ENCODE data around the gene SLC23A1.
A peak's percentile ranks its signal among the peaks of the same experiment; 100 is the strongest.

The SLC23A1 gene

DNA sequence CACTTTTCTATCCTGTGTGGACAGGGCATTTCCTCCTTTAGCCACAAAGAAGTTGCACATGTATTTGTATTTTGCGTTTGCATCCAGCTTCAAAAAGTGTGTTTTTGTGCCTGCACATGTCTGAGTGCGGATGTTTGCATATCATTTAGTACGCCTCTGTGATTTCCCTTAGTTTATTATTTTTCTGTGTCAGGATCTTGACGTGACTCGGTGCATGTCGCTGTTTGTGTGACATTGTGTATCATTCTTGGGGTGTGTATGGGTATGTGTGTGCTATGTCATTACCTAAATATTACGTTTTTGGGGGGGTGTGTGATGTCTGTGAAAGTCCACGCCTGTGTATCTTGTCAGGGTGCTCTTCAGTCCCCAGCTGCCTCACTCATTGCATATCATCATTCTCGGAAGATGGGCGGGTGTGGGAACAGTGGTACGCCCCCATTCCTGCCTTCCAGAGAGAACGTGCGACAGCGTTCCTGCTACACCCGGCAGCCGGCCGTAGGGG lies 41.9 kb downstream of the SLC23A1 start:
- ChIA-PET CTCF (interaction anchor here (1.0 to 1.6 kb wide), 10 partner anchors 10 to 810 kb away, joined by 3 to 7 read pairs (median 4); no protein-coding TSS in a partner anchor), POLR2A (interaction anchor here (0.5 to 3.3 kb wide), 18 partner anchors 9 to 765 kb away, joined by 3 to 62 read pairs (median 5); partner anchors contain the start of genes HSPA9 and MATR3)
- Histone ChIP-seq H3K4me3 (ENCODE audit: low read depth, low read length) (peak overlapping the region; percentile 97), H3K4me1 (ENCODE audit: control insufficient read depth, insufficient read depth, low read length) (peaks cover 11% of the 10 kb centered on the region), H3K9me3 (ENCODE audit: control insufficient read depth, insufficient read depth, low read depth, low read length) (no peaks in the 10 kb centered on the region), H3K36me3 (ENCODE audit: control insufficient read depth in 2 of 2, insufficient read depth in 1 of 2, low read length in 2 of 2) (peaks cover 16 to 19% of the 10 kb centered on the region in 2 experiments), H3K27ac (ENCODE audit: extremely low read depth, low read depth, low read length) (no peak overlapping the region; the same call in 1 of the 2 replicates)
- TF ChIP-seq, protein P1, sequence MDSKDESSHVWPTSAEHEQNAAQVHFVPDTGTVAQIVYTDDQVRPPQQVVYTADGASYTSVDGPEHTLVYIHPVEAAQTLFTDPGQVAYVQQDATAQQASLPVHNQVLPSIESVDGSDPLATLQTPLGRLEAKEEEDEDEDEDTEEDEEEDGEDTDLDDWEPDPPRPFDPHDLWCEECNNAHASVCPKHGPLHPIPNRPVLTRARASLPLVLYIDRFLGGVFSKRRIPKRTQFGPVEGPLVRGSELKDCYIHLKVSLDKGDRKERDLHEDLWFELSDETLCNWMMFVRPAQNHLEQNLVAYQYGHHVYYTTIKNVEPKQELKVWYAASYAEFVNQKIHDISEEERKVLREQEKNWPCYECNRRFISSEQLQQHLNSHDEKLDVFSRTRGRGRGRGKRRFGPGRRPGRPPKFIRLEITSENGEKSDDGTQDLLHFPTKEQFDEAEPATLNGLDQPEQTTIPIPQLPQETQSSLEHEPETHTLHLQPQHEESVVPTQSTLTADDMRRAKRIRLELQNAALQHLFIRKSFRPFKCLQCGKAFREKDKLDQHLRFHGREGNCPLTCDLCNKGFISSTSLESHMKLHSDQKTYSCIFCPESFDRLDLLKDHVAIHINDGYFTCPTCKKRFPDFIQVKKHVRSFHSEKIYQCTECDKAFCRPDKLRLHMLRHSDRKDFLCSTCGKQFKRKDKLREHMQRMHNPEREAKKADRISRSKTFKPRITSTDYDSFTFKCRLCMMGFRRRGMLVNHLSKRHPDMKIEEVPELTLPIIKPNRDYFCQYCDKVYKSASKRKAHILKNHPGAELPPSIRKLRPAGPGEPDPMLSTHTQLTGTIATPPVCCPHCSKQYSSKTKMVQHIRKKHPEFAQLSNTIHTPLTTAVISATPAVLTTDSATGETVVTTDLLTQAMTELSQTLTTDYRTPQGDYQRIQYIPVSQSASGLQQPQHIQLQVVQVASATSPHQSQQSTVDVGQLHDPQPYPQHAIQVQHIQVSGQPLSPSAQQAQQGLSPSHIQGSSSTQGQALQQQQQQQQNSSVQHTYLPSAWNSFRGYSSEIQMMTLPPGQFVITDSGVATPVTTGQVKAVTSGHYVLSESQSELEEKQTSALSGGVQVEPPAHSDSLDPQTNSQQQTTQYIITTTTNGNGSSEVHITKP (tag by site-specific recombination; IDR thresholded peaks at IDR 0.05): peak; percentile 89
- no peak for TF ChIP-seq ZNF266 (tag by site-specific recombination; IDR thresholded peaks at IDR 0.05; ENCODE audit: low read depth)
- no peak for TF ChIP-seq ZNF138 (tag by site-specific recombination; IDR thresholded peaks at IDR 0.05; ENCODE audit: borderline replicate concordance)
- TF ChIP-seq ZFP41 (tag by site-specific recombination; IDR thresholded peaks at IDR 0.05; ENCODE audit: borderline replicate concordance): no peak
- TF ChIP-seq IKZF3 (tag by site-specific recombination; IDR thresholded peaks at IDR 0.05): peak; percentile 68
- no peak for TF ChIP-seq ZNF645 (tag by site-specific recombination; IDR thresholded peaks at IDR 0.05)
- no peak for TF ChIP-seq ZNF37A (tag by site-specific recombination; IDR thresholded peaks at IDR 0.05)
- peak; percentile 38; the same call in 1 of the 2 replicates for TF ChIP-seq ZBTB10 (tag by site-specific recombination; IDR thresholded peaks at IDR 0.05)
- peak; percentile 67; the same call in 1 of the 2 replicates for TF ChIP-seq PATZ1 (tag by site-specific recombination; IDR thresholded peaks at IDR 0.05)
- peak; percentile 77; the same call in 1 of the 2 replicates for TF ChIP-seq ZNF600 (tag by site-specific recombination; IDR thresholded peaks at IDR 0.05)
- TF ChIP-seq ZBTB1 (tag by site-specific recombination; IDR thresholded peaks at IDR 0.05): no peak
- peak; percentile 80 for TF ChIP-seq INSM2 (tag by site-specific recombination; IDR thresholded peaks at IDR 0.05)
- TF ChIP-seq TRIM28 (IDR thresholded peaks at IDR 0.05; ENCODE audit: borderline replicate concordance, low read length): 0 out of 2 replicates have a peak, but pooled peaks have one; percentile 9
- TF ChIP-seq ZBTB8A (tag by site-specific recombination; IDR thresholded peaks at IDR 0.05): no peak
- TF ChIP-seq ZFHX2 (tag by site-specific recombination; conservative IDR thresholded peaks at IDR 0.05): peak; percentile 90
- no peak for TF ChIP-seq ZIC2 (tag by site-specific recombination; IDR thresholded peaks at IDR 0.05)
- TF ChIP-seq, protein P2, sequence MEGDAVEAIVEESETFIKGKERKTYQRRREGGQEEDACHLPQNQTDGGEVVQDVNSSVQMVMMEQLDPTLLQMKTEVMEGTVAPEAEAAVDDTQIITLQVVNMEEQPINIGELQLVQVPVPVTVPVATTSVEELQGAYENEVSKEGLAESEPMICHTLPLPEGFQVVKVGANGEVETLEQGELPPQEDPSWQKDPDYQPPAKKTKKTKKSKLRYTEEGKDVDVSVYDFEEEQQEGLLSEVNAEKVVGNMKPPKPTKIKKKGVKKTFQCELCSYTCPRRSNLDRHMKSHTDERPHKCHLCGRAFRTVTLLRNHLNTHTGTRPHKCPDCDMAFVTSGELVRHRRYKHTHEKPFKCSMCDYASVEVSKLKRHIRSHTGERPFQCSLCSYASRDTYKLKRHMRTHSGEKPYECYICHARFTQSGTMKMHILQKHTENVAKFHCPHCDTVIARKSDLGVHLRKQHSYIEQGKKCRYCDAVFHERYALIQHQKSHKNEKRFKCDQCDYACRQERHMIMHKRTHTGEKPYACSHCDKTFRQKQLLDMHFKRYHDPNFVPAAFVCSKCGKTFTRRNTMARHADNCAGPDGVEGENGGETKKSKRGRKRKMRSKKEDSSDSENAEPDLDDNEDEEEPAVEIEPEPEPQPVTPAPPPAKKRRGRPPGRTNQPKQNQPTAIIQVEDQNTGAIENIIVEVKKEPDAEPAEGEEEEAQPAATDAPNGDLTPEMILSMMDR (tag by site-specific recombination; IDR thresholded peaks at IDR 0.05): no peak
- TF ChIP-seq EGR2 (tag by site-specific recombination; IDR thresholded peaks at IDR 0.05; ENCODE audit: low read depth): peak; percentile 80
